ENCODE data around the gene TSPAN31.
A peak's percentile ranks its signal among the peaks of the same experiment; 100 is the strongest.

Gene TSPAN31

GRCh38 chr12:57796996-57797395 is 52.2 kb downstream of the TSPAN31 start:
- TF ChIP-seq KLF16 (tag by site-specific recombination; IDR thresholded peaks at IDR 0.05) (no peak), ZSCAN5A (tag by site-specific recombination; IDR thresholded peaks at IDR 0.05) (no peak), ZNF544 (tag by site-specific recombination; IDR thresholded peaks at IDR 0.05) (no peak), CTCF (tag by site-specific recombination; IDR thresholded peaks at IDR 0.05) (no peak), ZNF600 (tag by site-specific recombination; IDR thresholded peaks at IDR 0.05) (no peak), ZNF558 (tag by site-specific recombination; IDR thresholded peaks at IDR 0.05) (no peak), ZNF837 (tag by site-specific recombination; IDR thresholded peaks at IDR 0.05) (no peak), ZNF16 (tag by site-specific recombination; IDR thresholded peaks at IDR 0.05; ENCODE audit: low read depth) (no peak), KLF7 (tag by site-specific recombination; IDR thresholded peaks at IDR 0.05; ENCODE audit: borderline replicate concordance) (no peak), ZNF596 (tag by site-specific recombination; IDR thresholded peaks at IDR 0.05) (no peak), ZFP41 (tag by site-specific recombination; IDR thresholded peaks at IDR 0.05; ENCODE audit: borderline replicate concordance) (no peak), ZNF37A (tag by site-specific recombination; IDR thresholded peaks at IDR 0.05) (no peak), ZNF585B (tag by site-specific recombination; IDR thresholded peaks at IDR 0.05) (no peak)
- ChIA-PET POLR2A (interaction anchor here (1.5 kb wide), 1 partner anchor 37 kb away, joined by 3 read pairs; no protein-coding TSS in a partner anchor), CTCF (interaction anchor here (0.6 to 4.2 kb wide), 2 partner anchors 12 to 15 kb away, joined by 5 to 19 read pairs; partner anchors contain the start of gene TSFM)
- Histone ChIP-seq H3K27ac (ENCODE audit: extremely low read depth, low read depth, low read length) (no peak overlapping the region), H3K9me3 (ENCODE audit: control insufficient read depth, insufficient read depth, low read depth, low read length) (no peaks in the 10 kb centered on the region), H3K4me3 (ENCODE audit: low read depth, low read length) (no peak overlapping the region), H3K36me3 (ENCODE audit: control insufficient read depth in 2 of 2, insufficient read depth in 1 of 2, low read length in 2 of 2) (peaks cover 34 to 80% of the 10 kb centered on the region in 2 experiments), H3K4me1 (ENCODE audit: control insufficient read depth, insufficient read depth, low read length) (no peaks in the 10 kb centered on the region)

GRCh38 chr12:57797933-57798332 is 53.1 kb downstream of the TSPAN31 start:
- Histone ChIP-seq H3K36me3 (ENCODE audit: control insufficient read depth in 2 of 2, insufficient read depth in 1 of 2, low read length in 2 of 2) (peaks cover 25 to 77% of the 10 kb centered on the region in 2 experiments), H3K4me1 (ENCODE audit: control insufficient read depth, insufficient read depth, low read length) (no peaks in the 10 kb centered on the region), H3K27ac (ENCODE audit: extremely low read depth, low read depth, low read length) (no peak overlapping the region), H3K9me3 (ENCODE audit: control insufficient read depth, insufficient read depth, low read depth, low read length) (no peaks in the 10 kb centered on the region), H3K4me3 (ENCODE audit: low read depth, low read length) (no peak overlapping the region)
- ChIA-PET POLR2A (no interaction called here), CTCF (interaction anchor here (4.2 kb wide), 1 partner anchor 16 kb away, joined by 19 read pairs; the partner anchor contains the start of gene TSFM)
- TF ChIP-seq PRDM6 (tag by site-specific recombination; IDR thresholded peaks at IDR 0.05) (no peak), ATF2 (tag by site-specific recombination; IDR thresholded peaks at IDR 0.05; ENCODE audit: low read depth) (0 out of 2 replicates have a peak, but pooled peaks have one; percentile 16)
